Measurements from ENCODE around the gene FDXR.

Gene FDXR

DNA sequence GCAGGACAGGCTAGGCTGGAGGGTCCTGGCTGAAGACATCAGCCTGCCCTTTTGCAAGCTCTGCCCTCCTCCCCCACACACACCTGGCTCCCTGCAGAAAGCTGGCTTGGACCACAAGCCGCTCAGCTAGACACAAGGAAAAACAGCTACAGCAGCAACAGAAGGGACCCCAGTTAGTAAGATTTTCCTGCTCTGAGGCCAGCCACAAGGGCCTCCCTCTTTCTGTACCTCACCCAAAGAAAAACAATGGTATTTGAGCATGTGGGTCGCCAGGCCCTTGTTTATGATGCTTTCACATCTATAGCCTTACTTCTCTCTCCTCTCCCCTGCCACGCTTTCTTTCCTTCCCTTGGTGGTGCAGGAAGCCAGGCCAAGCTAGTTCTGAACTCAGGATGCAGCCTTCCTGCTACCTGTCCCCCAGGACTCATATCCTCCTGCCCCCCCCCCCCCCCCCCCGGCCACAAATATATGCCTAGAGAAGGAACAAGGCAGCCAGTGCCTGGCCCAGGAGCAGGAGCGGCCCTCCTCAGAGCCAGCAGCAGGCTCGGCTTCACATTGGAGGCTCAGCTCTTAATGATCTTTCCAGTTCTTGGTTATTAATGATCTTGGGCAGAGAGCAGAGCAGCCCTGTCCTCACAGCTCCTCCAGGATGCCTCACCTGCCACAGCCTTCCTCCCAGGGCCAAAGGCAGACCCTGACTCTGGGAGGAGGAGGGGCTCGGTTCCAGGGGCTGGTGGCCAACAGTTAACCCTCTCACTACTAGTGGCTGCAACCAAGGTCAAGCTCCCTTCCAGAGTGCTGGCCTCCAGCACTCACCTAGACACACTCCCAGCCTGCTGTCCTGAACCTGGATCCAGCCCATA, 32.6 kb downstream of the FDXR start:
- Histone ChIP-seq H3K9ac (ENCODE audit: low read depth, low read length) (no peak overlapping the region), H3K4me1 (ENCODE audit: insufficient read depth, low read length) (peaks cover 18% of the 10 kb centered on the region), H3K27me3 (ENCODE audit: insufficient read depth, low read length) (peaks cover 45% of the 10 kb centered on the region), H3K4me3 (ENCODE audit: low read length) (no peak overlapping the region; the same call in 1 of the 2 replicates), H3K9me3 (ENCODE audit: insufficient read depth, low read depth, low read length) (no peaks in the 10 kb centered on the region), H3K27ac (ENCODE audit: low read length) (no peak overlapping the region), H3K36me3 (ENCODE audit: insufficient read depth, low read depth, low read length) (no peaks in the 10 kb centered on the region)

DNA sequence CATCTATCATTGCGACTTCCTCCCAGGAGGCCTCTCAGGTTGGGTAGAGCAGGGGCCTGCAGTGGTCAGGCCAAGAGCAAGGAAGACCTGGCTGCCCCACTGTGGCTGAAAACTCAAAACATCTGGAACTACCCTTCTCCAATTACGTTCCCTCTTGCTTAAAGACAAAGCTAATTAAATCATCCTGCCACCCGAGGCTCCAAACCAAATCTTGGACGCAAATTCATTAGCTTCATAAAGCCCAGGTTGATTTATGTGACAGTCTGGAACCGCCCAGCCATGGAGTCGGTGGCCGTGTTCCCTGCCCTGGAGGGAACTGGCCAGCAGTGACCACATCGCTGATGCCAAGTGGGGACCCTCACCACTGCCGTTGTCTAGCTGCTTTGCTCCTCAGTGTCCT, 34.5 kb downstream of the FDXR start:
- H3K27ac ChIP-seq (ENCODE audit: low read length): no peak overlapping the region
- H3K27me3 ChIP-seq (ENCODE audit: insufficient read depth, low read length): peaks cover 26% of the 10 kb centered on the region
- H3K9me3 ChIP-seq (ENCODE audit: insufficient read depth, low read depth, low read length): no peaks in the 10 kb centered on the region
- H3K4me3 ChIP-seq (ENCODE audit: low read length): no peak overlapping the region
- peaks cover 18% of the 10 kb centered on the region for H3K4me1 ChIP-seq (ENCODE audit: insufficient read depth, low read length)
- no peak overlapping the region for H3K9ac ChIP-seq (ENCODE audit: low read depth, low read length)
- no peaks in the 10 kb centered on the region for H3K36me3 ChIP-seq (ENCODE audit: insufficient read depth, low read depth, low read length)

DNA sequence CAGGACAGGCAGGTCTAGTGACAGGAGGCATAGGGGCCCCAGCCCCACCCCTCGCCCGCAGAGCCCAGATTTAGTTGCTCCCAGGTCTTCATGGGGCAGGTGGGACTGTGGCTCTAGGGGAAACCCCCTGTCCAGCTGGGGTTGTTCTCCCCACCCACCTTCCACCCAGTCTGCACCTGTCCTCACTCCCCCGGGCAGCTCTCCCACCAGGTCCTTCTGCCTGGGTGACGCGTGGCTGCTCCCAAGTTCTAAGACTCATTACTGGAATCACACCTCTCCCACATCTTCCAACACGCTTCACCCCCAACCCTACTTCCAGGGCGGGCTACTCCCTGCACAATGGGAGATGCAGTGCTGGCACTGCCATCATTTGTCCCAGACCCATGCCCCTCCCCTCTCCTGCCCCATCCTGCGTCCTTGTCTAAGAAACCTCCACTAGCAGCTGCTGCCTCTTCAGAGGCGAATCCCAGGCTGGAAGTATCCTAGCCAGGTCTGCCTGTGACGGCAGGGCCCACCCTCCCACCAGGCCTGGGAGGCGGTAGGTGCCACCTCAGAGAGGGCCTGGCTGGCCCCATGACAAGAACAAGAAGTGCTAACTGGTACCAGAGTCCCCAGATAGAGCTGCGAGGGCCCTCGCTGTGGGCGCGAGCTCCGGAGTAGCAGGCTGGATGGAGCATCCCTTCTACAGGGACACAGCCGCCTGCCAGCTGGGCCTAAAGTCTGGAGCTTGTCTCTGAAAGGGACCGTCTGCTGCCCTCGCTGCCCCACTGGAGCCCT, 35.9 kb downstream of the FDXR start:
- Histone ChIP-seq H3K4me3 (ENCODE audit: low read length) (no peak overlapping the region), H3K27ac (ENCODE audit: low read length) (no peak overlapping the region), H3K9ac (ENCODE audit: low read depth, low read length) (no peak overlapping the region), H3K36me3 (ENCODE audit: insufficient read depth, low read depth, low read length) (no peaks in the 10 kb centered on the region), H3K4me1 (ENCODE audit: insufficient read depth, low read length) (peaks cover 14% of the 10 kb centered on the region), H3K27me3 (ENCODE audit: insufficient read depth, low read length) (peaks cover 15% of the 10 kb centered on the region), H3K9me3 (ENCODE audit: insufficient read depth, low read depth, low read length) (no peaks in the 10 kb centered on the region)

DNA sequence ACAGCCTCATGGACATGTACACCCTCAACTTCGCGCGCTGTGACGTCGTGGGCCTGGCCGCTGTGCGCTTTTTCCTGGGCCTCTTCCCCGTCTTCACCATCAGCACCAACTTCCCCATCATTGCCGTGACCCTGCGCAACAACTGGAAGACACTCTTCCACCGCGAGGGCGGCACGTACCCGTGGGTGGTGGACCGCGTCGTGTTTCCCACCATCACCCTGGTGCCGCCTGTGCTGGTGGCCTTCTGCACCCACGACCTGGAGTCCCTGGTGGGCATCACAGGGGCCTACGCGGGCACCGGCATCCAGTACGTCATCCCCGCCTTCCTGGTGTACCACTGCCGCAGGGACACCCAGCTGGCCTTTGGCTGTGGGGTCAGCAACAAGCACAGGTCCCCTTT, 36.6 kb downstream of the FDXR start:
- no peak overlapping the region for H3K27ac ChIP-seq (ENCODE audit: low read length)
- H3K4me3 ChIP-seq (ENCODE audit: low read length): no peak overlapping the region
- peaks cover 8% of the 10 kb centered on the region for H3K27me3 ChIP-seq (ENCODE audit: insufficient read depth, low read length)
- no peaks in the 10 kb centered on the region for H3K9me3 ChIP-seq (ENCODE audit: insufficient read depth, low read depth, low read length)
- H3K9ac ChIP-seq (ENCODE audit: low read depth, low read length): no peak overlapping the region
- H3K4me1 ChIP-seq (ENCODE audit: insufficient read depth, low read length): peaks cover 12% of the 10 kb centered on the region
- H3K36me3 ChIP-seq (ENCODE audit: insufficient read depth, low read depth, low read length): no peaks in the 10 kb centered on the region

DNA sequence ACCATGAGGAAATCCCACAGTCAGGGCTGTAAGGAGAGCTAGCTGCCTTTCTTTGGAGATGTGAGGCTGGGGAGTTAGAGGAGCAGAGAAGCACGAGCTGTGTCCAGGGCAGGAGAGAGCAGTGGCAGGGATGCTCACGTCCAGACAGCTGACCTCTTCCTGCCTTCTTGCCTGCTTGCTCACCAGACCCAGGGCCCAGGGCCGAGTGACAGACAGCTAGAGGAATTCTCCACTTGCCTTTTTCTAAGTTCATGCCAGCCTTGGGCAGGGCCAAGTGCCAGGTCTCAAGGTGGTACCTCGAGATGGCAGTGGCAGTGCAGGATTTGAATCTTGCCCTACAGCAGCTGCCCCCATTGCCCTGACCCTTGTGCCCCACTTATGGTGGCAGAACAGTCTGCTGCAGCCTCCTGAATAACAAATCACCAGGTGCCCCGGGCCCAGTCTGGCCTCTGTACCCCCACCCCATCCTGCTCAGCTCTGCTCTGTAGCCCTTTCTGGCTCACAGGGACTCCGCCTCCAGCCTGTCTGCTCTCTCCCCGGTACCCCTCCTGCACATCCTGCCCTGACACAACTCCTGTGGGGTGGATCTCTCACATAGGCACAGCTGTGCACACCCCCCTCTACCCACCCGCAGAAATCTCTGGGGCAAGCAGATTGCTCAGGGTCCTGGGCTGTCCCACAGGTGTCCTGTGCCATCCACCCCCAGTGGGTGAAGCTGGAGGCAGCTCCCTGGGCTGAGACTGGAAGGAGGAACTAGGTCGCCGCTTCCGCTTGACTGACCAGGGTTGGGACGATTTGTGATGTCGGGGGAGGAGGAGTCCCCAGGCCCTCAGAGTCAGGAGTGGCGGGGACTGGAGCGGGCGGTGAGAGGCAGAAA, 39.1 kb downstream of the FDXR start:
- H3K27ac ChIP-seq (ENCODE audit: low read length): no peak overlapping the region
- no peak overlapping the region for H3K4me3 ChIP-seq (ENCODE audit: low read length)
- no peaks in the 10 kb centered on the region for H3K27me3 ChIP-seq (ENCODE audit: insufficient read depth, low read length)
- H3K4me1 ChIP-seq (ENCODE audit: insufficient read depth, low read length): no peaks in the 10 kb centered on the region
- no peaks in the 10 kb centered on the region for H3K36me3 ChIP-seq (ENCODE audit: insufficient read depth, low read depth, low read length)
- H3K9ac ChIP-seq (ENCODE audit: low read depth, low read length): no peak overlapping the region
- no peaks in the 10 kb centered on the region for H3K9me3 ChIP-seq (ENCODE audit: insufficient read depth, low read depth, low read length)

DNA sequence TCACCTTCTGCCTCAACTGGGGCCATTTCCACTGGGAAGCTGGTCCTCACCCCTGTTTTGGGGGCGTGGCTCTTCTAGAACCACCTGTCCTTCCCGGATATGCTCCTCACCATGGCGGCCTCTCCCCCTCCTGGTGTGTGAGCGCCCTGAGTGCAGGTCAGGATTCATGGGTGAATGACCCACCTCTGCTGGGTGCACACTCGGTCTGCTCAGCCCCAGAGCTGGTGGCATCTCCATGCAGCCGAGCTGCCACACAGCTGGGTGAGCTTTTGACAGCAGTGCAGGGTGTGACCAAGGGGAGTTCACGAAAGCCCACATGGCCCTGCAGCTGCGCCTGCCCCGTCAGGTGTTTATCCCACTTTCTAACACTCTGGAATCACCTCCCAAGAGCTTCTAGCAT, 40.4 kb downstream of the FDXR start:
- H3K9ac ChIP-seq (ENCODE audit: low read depth, low read length): no peak overlapping the region
- H3K4me3 ChIP-seq (ENCODE audit: low read length): no peak overlapping the region
- no peak overlapping the region for H3K27ac ChIP-seq (ENCODE audit: low read length)
- H3K4me1 ChIP-seq (ENCODE audit: insufficient read depth, low read length): no peaks in the 10 kb centered on the region
- H3K36me3 ChIP-seq (ENCODE audit: insufficient read depth, low read depth, low read length): no peaks in the 10 kb centered on the region
- no peaks in the 10 kb centered on the region for H3K27me3 ChIP-seq (ENCODE audit: insufficient read depth, low read length)
- H3K9me3 ChIP-seq (ENCODE audit: insufficient read depth, low read depth, low read length): no peaks in the 10 kb centered on the region

GRCh38 chr17:74831444-74832146, 41.2 kb downstream of the FDXR start:
- no peaks in the 10 kb centered on the region for H3K27me3 ChIP-seq (ENCODE audit: insufficient read depth, low read length)
- no peaks in the 10 kb centered on the region for H3K36me3 ChIP-seq (ENCODE audit: insufficient read depth, low read depth, low read length)
- no peak overlapping the region for H3K4me3 ChIP-seq (ENCODE audit: low read length)
- H3K9ac ChIP-seq (ENCODE audit: low read depth, low read length): no peak overlapping the region
- no peaks in the 10 kb centered on the region for H3K9me3 ChIP-seq (ENCODE audit: insufficient read depth, low read depth, low read length)
- no peak overlapping the region for H3K27ac ChIP-seq (ENCODE audit: low read length)
- H3K4me1 ChIP-seq (ENCODE audit: insufficient read depth, low read length): no peaks in the 10 kb centered on the region

DNA sequence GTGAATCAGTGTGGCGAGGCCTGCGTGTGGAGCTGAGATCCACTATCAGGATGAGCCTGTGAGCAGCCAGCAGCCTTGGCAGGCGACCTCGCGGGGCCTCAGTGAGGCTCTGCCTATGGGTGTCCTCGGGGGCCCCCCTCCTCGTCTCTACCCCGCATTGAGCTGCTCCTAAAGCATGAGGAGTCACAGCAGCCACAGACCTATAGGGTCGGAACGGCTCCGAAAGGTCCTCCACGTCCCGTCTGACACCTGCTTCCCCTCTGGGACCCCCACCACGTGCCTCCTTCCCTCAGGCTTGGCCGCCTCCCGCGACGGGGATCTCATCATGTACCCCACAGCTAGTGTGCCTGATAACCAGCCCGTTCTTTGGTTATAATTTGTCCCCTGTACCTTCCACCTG, 41.9 kb downstream of the FDXR start:
- Histone ChIP-seq H3K4me1 (ENCODE audit: insufficient read depth, low read length) (no peaks in the 10 kb centered on the region), H3K9me3 (ENCODE audit: insufficient read depth, low read depth, low read length) (no peaks in the 10 kb centered on the region), H3K4me3 (ENCODE audit: low read length) (no peak overlapping the region), H3K27me3 (ENCODE audit: insufficient read depth, low read length) (no peaks in the 10 kb centered on the region), H3K9ac (ENCODE audit: low read depth, low read length) (no peak overlapping the region), H3K27ac (ENCODE audit: low read length) (no peak overlapping the region), H3K36me3 (ENCODE audit: insufficient read depth, low read depth, low read length) (no peaks in the 10 kb centered on the region)

DNA sequence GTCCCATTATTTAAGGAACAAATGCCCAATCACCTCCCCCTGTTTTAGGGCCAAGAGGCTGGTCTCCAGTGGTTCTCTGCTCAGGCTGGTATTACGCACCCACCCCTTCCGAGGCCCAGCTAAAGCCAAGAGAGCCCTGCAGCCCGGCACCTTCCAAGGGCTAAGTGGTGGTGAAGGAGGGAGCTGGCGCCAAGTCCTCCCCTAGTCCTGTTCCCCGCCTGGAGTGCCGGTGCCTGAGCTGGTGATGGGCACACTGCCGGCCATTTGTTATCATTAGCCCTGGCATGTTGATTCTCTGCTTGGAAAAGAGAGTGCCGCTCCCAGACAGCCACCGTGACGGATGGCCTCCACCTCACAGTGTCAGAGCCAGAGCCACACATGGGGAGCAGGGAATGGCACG, 45.0 kb downstream of the FDXR start:
- H3K27ac ChIP-seq (ENCODE audit: low read length): no peak overlapping the region

DNA sequence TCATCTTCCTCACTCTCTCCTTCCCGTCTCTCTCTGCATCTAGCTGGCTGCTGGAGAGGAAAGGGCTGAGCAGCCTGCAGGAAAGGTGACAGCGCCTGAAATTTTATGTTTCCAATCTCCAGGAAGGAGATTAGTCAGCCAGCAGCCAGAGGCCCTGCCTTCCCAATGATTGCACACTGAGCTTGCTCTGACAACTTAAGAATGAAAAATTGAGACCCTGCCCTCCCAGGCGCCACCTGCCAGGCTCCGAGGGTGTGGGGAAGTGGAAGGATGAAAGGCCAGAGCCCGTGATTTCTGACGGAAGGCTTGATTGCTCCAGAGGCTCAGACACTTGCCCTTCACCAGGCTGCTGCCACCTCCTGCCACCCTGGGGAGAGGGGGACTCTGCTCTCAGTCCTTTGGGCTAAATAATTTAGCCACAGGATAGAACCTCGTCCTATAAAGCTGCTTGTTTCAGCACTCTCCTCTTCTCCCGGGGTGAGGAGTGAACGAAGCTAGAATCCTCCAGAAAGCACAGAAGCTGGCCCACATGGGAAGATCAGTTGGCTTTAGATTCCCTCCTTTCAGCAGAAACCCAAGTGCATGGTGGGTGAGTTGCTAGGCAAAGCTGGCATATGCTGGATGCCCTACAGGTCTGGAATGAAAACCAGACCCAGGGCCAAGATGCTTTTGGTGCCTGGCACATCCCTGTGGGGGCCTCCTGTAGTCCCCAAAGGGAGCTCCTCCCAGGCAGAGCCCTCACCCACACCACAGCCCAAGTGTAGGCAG, 46.7 kb downstream of the FDXR start:
- Histone ChIP-seq H3K9ac (ENCODE audit: low read depth, low read length) (no peak overlapping the region), H3K4me1 (ENCODE audit: insufficient read depth, low read length) (no peaks in the 10 kb centered on the region), H3K36me3 (ENCODE audit: insufficient read depth, low read depth, low read length) (no peaks in the 10 kb centered on the region), H3K27me3 (ENCODE audit: insufficient read depth, low read length) (no peaks in the 10 kb centered on the region), H3K9me3 (ENCODE audit: insufficient read depth, low read depth, low read length) (no peaks in the 10 kb centered on the region), H3K27ac (ENCODE audit: low read length) (no peak overlapping the region), H3K4me3 (ENCODE audit: low read length) (no peak overlapping the region)

More for the DNA sequence above, 45.0 kb downstream of the FDXR start:
- Histone ChIP-seq H3K9me3 (ENCODE audit: insufficient read depth, low read depth, low read length) (no peaks in the 10 kb centered on the region), H3K4me3 (ENCODE audit: low read length) (no peak overlapping the region), H3K27me3 (ENCODE audit: insufficient read depth, low read length) (no peaks in the 10 kb centered on the region), H3K4me1 (ENCODE audit: insufficient read depth, low read length) (no peaks in the 10 kb centered on the region), H3K9ac (ENCODE audit: low read depth, low read length) (no peak overlapping the region), H3K36me3 (ENCODE audit: insufficient read depth, low read depth, low read length) (no peaks in the 10 kb centered on the region)

Measured in iPS-20b (cell line).